GM19043 (cell line): ENCODE measurements around the gene NAB2.
A peak's percentile ranks its signal among the peaks of the same experiment; 100 is the strongest.
"Not testable (repeated sequence)": the region's sequence is repeated elsewhere in the genome, so short reads cannot be mapped to it uniquely, and the experiment has no call there.

Experiments
- ATAC-seq: cut with Tn5 transposase; IDR thresholded peaks from one replicate; pipeline ENCODE4 v1.9.1; 2021; ENCODE audit warnings: low read depth; ENCODE audit not compliant: unreplicated experiment

Gene NAB2

GRCh38 chr12:57063991-57064685, 24.8 kb upstream of the NAB2 start:
- ATAC-seq: peak; percentile 86

DNA sequence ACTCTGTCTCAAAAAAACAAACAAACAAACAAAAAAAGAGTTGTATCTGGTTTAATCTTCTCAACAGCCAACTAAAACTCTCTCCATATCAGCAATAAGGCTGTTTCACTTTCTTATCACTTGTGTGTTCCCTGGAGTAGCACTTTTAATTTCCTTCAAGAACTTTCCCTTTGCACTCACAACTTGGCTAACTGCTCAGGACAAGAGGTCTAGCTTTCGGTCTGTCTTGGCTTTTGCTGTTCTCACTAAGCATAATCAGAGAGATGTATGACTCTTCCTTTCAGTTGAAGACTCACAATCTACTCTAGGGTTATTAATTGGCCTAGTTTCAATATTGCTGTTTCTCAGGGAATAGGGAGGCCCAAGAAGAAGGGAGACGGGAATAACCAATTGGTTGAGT, 22.7 kb upstream of the NAB2 start:
- no peak for ATAC-seq

- peak; percentile 81 for ATAC-seq
Observed at GRCh38 chr12:57069523-57069922, 19.4 kb upstream of the NAB2 start.

DNA sequence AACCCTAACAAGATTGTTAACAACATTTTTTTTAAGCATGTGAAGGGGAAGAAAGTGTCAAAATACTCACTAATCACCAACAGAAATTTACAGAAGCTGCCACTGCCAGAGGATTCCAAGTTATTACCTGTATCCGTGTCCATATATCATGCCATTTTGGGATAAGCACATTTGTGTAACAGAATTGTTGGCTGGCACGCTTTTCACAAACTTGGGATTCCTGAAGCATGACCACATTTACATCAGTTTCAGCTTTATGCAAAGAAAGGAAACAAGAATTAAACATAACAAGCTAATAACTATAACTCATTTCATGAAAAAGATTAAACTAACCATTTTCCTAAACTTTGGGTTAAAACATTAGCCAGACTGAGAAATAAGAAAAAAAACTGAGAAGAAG, 16.3 kb upstream of the NAB2 start:
- no peak for ATAC-seq

- not testable (repeated sequence) for ATAC-seq
Observed at GRCh38 chr12:57073566-57074450, 15.1 kb upstream of the NAB2 start.

- peak; percentile 95 for ATAC-seq
Observed at GRCh38 chr12:57078519-57079404, 10.2 kb upstream of the NAB2 start, which contains the start of gene NEMP1. TSS of gene NEMP1 (minus strand) at chr12:57078791. CDS start at chr12:57078745, 46 bp downstream.

DNA sequence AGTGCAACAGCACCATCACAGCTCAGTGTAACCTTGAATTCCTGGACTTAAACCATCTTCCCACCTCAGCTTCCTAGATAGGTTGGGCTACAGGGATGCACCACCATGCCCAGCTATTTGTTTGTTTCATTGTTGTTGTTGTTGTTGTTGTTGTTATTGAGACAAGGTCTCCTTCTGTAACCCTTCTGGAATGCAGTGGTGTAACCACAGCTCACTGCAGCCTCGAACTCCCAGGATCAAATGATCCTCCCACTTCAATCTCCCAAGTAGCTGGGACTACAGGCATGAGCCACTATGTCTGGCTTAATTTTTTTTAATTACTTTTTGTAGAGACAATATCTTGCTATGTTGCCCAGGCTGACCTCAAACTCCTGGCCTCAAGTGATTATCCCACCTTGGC, 9.1 kb upstream of the NAB2 start:
- ATAC-seq: no peak

DNA sequence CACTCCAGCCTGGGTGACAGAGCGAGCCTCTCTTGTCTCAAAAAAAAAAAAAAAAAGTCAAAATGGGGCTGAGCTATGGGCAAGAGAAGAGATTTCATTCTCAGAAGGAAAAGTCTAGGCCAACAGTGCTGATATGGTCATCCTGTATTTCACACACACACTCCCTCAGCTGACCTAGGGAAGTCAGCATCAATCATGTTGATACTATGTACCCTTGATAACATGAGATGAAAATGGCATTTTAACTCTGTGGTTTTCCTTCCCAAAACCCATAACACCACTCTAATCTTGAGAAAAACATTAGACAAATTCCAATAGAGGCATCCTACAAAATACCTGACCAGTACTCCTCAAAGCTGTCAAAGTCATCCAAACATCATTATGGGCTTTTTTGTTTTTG, 8.1 kb upstream of the NAB2 start:
- no peak for ATAC-seq

DNA sequence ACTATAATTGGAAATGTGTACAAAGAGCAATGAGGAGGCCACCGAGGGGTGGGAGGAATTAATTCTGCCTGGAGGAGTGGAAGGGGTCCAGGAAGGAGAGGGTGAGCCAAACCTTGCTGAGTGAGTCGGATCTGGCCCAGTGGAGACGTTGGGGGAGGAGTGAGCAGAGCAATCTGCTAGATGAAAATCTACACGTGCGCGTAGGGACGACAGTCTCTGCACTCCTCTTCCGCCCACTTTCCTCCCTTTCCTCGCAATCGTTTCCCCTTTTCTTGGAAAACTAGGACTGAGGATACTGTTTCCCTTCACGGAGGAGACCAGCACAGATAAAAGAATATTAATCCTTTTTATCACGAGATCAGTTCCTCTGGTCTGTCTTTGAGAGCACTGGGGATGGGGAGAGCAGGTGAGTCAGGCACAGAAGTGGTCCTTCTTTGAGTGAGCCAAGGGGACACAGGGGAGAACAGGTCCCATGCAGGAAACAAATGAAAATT, 2.9 kb upstream of the NAB2 start:
- no peak for ATAC-seq

GRCh38 chr12:57086493-57087009, 2.4 kb upstream of the NAB2 start:
- no peak for ATAC-seq

DNA sequence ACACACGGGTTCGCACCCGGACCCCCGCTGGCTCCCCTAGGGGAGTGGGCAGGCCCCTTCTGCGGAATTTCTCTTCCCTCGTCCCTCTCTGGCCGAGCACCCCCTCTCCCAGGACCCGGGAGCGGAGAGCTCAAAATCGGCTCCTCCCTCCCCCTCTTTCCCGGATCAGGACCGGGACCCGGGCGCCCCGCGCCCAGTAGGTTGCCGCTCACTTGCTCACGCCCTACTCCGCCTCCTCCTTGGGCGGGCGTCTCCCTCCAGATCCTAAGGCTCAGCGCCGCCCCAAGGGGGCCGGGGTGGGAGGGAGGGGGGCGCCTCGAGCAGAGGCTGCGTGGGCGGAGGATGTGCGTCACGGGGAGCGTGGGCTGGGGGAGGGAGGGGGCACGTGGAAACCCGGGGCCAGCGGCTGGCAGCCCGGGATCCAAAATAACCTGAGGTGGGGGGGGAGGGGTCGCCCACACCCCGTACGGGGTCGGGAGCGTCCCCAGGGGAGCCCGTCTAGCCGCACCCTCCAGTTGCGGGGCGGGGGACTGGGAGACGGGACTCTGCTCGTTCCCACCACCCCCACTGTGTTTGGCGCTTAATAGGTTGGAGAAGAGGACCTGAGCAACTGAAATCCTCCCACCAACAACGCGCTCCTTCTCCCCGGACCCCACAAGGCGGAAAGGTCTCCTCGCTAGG, 1.8 kb upstream of the NAB2 start:
- peak; percentile 20 for ATAC-seq

DNA sequence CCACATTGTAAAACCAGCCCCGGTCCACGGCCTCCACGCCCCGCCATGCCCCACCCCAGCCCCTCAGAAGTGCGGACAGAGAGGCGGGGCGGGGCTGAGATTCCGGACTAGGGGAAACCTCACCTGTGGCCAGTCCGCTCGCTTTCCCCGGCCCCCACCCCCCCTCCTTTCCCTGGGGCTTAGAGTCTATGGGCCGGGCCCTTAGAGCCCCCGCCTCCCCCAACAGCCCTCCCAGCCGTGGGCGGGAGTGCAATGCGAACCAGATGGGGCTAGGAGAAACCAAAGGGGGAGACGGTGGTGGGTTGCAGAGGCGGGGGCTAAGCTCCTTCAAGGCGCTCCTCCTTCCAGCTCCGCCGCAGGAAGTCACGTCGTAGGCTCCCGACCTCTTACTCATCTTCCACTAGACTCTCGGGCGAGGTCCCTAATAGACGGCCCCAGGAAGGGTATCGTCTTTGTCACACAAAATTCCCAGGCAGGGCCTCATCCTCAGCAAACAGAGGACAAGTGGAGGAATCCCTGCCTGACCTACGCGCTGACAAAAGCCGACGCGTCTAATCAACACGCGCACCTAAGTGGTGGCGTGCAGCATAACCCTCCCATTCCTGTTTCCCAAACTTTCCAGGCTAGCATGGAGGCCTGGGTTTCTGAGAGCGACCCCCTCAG, 1.1 kb upstream of the NAB2 start:
- peak; percentile 39 for ATAC-seq

DNA sequence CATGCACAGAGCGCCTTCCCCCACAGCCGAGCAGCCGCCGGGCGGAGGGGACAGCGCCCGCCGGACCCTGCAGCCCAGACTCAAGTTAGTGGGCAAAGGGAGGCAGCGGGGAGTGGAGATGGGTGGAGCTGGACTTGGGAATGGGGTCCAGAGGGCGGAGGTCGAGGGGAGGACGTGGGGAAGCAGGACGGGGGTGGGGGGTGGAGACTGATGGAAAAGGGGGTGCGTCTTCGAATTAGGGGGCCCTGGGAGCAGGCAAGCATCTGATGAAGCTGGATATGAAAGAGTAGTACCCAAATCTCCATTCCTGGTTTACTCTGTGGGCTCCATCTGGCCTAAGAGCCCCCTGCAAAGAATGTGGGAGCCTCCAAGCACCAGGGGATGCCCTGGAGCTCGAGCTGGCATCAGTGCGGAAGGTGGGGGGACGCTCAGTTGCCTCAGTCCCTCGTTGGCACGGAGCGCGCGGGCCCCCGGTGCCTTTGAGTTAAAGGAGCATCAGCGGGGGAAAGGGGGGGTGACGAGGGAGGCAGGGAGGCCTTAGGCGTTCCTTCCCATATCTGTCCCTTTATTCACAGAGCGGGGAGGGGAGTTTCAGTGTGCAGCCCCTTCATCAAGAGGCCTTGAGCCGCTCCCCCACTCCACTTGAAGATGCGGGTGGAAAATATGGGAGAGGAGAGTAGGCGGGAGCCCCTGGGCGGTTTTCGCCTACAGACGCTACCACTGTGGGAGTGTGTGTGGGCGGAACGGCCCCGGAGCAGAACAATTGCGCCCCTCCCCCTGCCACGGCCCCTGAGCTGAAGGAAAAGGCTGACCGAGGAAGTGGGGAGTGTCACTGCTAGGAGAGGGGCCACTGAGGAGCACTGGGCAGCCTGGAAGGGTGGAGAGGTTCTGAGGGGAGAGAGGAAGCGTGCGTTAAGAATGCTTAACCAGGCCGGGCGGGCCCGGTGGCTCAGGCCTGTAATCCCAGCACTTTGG, 644 bp downstream of the NAB2 start:
- no peak for ATAC-seq

DNA sequence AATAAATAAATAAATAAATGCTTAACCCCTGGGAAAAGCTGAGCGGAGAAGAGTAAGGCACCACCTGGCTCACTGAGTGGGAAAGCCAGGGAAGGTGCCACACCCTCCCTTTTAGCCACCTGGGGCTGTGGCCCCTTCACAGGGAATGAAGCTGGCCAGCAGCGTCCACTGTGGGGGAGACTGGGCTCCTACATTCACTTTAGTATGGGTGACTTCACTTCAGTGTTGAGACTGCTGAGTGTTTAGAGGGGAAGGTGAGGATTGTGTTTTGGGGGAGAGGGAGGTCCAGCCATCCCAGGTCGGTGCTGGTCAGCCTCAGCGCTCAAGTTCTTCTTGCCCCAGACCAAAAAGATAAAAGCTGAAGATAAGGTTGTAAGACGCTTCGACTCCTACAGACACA, 1.6 kb downstream of the NAB2 start:
- ATAC-seq: no peak

DNA sequence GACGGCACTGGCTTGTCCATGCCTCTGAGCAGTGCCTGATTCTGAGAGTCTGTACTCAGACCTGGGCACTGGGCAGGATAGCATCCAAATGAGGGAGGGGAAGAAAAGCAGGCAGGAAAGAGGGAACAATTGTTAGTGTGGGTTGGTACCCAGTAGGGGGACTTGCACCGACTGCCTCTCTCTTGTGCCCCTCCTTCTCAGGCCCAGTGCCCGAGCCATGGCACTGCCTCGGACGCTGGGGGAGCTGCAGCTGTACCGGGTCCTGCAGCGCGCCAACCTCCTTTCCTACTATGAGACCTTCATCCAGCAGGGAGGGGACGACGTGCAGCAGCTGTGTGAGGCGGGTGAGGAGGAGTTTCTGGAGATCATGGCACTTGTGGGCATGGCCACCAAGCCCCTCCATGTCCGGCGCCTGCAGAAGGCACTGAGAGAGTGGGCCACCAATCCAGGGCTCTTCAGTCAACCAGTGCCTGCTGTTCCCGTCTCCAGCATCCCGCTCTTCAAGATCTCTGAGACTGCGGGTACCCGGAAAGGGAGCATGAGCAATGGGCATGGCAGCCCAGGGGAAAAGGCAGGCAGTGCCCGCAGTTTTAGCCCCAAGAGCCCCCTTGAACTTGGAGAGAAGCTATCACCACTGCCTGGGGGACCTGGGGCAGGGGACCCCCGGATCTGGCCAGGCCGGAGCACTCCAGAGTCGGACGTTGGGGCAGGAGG, 2.2 kb downstream of the NAB2 start:
- ATAC-seq: no peak

DNA sequence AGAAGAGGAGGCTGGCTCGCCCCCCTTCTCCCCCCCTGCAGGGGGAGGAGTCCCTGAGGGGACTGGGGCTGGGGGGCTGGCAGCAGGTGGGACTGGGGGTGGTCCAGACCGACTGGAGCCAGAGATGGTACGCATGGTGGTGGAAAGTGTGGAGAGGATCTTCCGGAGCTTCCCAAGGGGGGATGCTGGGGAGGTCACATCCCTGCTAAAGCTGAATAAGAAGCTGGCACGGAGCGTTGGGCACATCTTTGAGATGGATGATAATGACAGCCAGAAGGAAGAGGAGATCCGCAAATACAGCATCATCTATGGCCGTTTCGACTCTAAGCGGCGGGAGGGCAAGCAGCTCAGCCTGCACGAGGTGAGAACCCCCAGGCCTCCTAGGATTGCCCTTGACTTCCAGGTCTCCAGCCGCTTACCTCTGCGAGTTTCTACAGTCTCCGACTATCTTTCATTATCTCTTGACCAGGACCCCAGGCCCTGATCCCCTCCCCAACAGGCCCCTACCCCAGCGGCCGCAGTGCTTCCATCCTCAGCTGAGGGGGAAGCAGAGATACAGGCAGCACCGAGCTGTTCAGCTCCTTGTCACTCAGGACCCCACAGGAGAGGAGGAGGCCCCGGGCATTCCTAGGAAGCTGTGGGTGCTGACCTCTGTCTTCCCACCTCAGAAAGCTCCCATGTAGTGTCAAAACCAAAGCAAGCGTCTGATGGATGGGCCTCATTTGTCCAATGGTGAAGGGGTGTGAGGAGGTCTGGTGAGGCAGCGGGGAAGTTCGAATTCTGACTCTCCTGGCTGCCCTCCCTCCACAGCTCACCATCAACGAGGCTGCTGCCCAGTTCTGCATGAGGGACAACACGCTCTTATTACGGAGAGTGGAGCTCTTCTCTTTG, 3.0 kb downstream of the NAB2 start:
- no peak for ATAC-seq

DNA sequence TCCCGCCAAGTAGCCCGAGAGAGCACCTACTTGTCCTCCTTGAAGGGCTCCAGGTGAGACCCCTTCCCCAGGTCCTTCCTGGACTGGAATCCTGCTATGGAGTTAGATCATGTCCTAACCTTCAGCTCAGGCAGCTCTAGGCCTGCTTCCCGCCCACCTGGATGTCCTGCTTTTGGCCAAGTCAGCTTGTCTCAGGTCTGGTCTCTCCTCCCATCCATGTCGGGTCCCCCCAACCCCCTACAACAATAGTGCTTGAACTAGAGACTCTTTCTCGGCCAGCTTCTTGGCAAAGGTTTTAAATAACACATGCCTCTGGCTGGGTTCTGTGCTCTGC, 3.6 kb downstream of the NAB2 start:
- no peak for ATAC-seq
